AG04449 (cell line): Measurements from ENCODE around the gene DDX31.

ENCODE experiments used
- CTCF ChIA-PET: fragments of 350-600 bp; formaldehyde crosslinking; extraction: SDS; loops from one replicate; lab custom pipeline; 2021; ENCODE audit warnings: antibody characterized with exemption; lab: Yijun Ruan, JAX
- POLR2A ChIA-PET: fragments of 400-600, 350-600 bp; formaldehyde crosslinking; extraction: SDS; loops from one replicate; lab custom pipeline; 2020; ENCODE audit warnings: antibody characterized with exemption, inconsistent platforms; lab: Yijun Ruan, JAX
- DNase-seq: peaks from one replicate; pipeline ENCODE4 v3.0.0-alpha.2; 2010; ENCODE audit warnings: low read depth, low spot score
- H3K4me3 ChIP-seq: 2 replicates; pipeline ENCODE4 v1.5.1; 2011; ENCODE audit warnings: low read depth, mild to moderate bottlenecking, control low read depth, low read length
- TF ChIP-seq, protein P1 (sequence below): IDR thresholded peaks from one replicate; pipeline ENCODE4 v1.5.1; 2011; ENCODE audit warnings: mild to moderate bottlenecking, moderate library complexity, low read length, control low read depth, inconsistent platforms; ENCODE audit not compliant: insufficient read depth; ENCODE audit errors: missing control alignments

DDX31 gene

DNA sequence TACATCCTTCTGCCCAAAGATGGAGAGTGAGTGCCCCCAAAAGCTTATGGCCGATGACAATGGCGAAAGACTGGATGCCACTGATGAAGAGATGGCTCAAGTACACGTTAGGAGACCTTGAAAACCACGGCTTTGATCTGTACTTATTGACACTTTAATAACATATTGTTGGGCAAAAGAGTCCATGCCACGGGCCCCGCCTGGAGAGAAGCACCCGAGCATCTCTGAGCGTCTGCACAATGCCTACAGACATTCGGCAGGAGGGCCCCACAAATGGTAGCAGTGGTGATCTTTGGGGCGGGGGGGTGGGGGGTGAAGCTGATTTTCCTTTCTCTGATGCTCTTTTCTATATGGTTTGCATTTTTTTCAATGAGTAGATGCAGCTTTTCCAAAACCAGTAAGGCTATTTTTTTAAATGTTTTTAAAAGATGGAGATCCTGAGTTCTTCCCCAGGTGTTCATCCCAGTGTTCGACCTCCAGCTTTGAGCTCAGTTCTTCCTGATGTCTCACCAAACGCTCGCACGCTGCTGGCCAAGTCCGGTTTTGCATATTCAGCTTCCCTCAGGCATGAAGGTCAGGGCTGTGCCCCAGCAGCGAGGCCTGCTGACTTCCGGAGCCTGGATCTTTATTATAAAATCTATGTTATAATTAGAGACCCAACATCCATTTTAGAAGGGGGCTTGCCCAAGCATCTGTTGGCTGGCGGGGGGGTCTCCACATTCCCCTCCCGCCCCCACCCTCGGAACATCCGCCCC, 121.6 kb downstream of the DDX31 start:
- ChIA-PET POLR2A (no interaction called here), CTCF (interaction anchor here (0.6 to 1.6 kb wide), 2 partner anchors 17 to 41 kb away, joined by 3 to 4 read pairs; no protein-coding TSS in a partner anchor)
- DNase-seq = no peak
- no peak overlapping the region for H3K4me3 ChIP-seq
- TF ChIP-seq, protein P1, sequence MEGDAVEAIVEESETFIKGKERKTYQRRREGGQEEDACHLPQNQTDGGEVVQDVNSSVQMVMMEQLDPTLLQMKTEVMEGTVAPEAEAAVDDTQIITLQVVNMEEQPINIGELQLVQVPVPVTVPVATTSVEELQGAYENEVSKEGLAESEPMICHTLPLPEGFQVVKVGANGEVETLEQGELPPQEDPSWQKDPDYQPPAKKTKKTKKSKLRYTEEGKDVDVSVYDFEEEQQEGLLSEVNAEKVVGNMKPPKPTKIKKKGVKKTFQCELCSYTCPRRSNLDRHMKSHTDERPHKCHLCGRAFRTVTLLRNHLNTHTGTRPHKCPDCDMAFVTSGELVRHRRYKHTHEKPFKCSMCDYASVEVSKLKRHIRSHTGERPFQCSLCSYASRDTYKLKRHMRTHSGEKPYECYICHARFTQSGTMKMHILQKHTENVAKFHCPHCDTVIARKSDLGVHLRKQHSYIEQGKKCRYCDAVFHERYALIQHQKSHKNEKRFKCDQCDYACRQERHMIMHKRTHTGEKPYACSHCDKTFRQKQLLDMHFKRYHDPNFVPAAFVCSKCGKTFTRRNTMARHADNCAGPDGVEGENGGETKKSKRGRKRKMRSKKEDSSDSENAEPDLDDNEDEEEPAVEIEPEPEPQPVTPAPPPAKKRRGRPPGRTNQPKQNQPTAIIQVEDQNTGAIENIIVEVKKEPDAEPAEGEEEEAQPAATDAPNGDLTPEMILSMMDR = no peak

DNA sequence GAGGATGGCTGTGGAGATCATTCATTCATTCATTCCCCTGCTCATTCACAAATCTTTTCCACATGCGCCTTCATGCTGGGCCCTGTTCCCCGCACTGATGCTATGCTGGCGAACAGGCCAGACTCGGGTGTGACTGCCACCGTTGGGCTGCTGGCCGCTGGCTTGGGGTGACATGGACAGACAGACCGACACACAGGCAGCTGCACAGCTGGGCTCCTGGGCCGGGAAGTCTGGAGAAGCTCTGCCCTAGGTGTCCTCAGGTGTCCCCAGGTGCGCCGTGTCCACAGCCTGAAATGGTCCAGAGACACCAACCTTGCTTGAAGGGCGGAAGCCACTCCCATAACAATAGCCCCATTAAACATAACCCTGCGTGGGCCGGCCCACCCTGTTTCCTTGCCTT, 122.3 kb downstream of the DDX31 start:
- CTCF ChIA-PET = interaction anchor here (0.6 to 1.1 kb wide), 2 partner anchors 16 to 17 kb away, joined by 3 to 4 read pairs; no protein-coding TSS in a partner anchor
- TF ChIP-seq, protein P1 = no peak
- H3K4me3 ChIP-seq = no peak overlapping the region
- POLR2A ChIA-PET = no interaction called here
- no peak for DNase-seq

DNA sequence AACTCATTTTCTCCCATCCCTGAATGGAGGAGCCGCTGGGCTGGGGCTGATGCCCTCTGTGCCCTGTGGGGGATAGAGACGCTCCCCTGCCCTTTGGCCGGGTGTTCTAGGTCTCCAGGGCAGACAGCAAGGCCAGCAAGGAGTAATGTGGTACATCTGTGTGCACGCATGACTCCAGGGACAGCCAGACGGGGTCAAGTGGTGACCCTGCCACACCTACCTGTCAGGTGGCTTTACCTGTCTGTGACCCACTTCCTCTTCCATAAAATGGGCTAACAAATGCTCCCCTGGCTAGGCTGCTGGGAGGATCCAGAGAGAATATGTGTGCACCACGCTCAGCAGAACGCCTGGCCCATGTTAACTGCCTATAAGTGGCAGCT, 122.7 kb downstream of the DDX31 start:
- ChIA-PET CTCF (interaction anchor here (1.1 kb wide), 1 partner anchor 17 kb away, joined by 4 read pairs; no protein-coding TSS in a partner anchor), POLR2A (no interaction called here)
- no peak overlapping the region for H3K4me3 ChIP-seq
- no peak for DNase-seq
- TF ChIP-seq, protein P1 = no peak

DNA sequence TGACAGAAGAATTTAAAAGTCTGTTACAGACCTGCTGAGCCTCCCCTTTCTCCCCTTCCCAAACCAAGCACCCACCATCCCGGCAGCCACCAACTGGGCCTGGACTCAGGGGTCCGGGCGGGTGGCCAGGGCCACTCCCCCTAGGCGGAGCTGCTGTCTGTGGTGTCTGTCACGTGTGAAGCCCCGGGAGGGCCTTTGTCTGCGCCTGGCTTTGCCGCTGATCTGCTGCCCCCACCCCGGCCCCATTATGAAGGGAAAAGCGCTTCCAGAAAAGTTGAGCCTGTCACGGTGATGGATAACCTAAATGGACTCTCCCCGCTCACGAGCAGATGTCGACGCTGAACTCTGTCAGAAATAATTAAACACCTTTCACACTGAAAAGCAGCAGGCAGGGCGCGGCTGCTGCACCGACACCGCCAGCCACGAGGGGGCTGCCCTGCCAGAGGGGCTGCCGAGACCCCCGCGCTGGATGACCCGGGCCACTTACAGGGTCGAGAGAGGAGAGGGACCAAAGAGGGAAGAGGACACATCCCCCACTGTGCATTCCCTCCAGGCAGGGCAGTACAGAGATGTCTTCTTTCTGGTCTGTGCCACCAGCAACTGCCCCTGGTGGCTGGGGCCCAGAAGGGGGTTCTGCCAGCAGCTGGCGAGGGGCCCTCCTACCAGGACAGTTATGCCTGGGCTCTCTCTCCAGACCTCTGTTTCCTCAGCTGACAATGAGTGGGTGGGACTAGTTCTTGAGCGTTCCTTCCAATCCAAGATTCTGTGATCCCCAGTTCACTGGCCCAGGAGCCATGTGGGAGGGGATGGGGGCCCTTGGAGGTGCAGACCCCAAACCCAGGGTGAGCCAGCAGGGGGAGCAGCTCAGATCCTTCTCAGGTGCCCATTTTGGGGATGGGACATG, 123.4 kb downstream of the DDX31 start:
- CTCF ChIA-PET = interaction anchor here (1.1 kb wide), 1 partner anchor 18 kb away, joined by 4 read pairs; no protein-coding TSS in a partner anchor
- H3K4me3 ChIP-seq = peak overlapping the region; percentile 12; the same call in 1 of the 2 replicates
- TF ChIP-seq, protein P1 = peak; percentile 35
- POLR2A ChIA-PET = no interaction called here
- no peak for DNase-seq

DNA sequence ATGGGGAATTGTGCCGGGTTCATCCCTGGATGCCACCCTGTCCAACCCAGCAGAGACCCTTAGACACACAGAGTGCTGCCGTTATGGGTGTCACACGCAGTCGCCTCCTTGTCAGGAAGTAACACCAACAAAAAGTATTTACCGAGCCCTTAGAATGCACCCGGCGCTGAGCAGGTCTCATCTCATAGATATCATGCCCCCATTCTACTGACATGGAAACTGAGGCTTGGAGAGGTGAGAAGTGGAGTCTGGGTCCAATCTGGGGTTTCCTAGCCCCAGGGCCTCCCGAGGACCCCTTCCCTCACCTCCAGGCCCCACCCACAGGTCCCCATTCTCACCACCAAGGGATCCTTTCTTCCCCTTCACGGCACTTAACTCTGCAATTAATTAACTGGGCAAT, 124.2 kb downstream of the DDX31 start:
- ChIA-PET CTCF (no interaction called here), POLR2A (no interaction called here)
- H3K4me3 ChIP-seq = no peak overlapping the region
- no peak for DNase-seq
- TF ChIP-seq, protein P1 = no peak

DNA sequence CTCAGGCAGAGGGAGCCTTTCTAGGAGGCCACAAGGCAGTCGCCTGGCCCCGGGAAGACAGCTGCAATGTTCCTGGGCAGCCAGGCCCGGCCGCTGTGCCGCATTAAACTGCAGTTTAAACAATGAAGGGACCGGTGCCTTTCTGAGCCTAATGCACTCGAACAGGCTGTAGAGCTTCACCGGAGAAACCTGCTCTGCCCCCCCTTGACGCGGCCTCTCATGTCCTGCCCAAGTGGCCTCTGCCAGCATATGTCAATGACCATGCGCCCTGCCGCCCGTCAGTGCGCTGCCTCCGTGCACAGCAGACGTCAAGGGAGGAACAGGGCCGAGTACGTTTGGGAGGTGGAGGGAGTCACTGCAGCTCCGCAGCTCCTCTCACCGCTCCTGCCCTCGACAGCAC, 125.8 kb downstream of the DDX31 start:
- no peak overlapping the region for H3K4me3 ChIP-seq
- ChIA-PET CTCF (no interaction called here), POLR2A (no interaction called here)
- TF ChIP-seq, protein P1 = no peak
- no peak for DNase-seq
